HG02870 (cell line): ENCODE data around the gene MMP7.
"Not testable (repeated sequence)": the region's sequence is repeated elsewhere in the genome, so short reads cannot be mapped to it uniquely, and the experiment has no call there.

Experiments used
- ATAC-seq: cut with Tn5 transposase; IDR thresholded peaks from one replicate; pipeline ENCODE4 v1.9.1; 2021; ENCODE audit warnings: mild to moderate bottlenecking, moderate library complexity; ENCODE audit not compliant: unreplicated experiment

Gene MMP7

GRCh38 chr11:102539567-102539966, 9.0 kb upstream of the MMP7 start:
- no peak for ATAC-seq

GRCh38 chr11:102538932-102539331, 8.4 kb upstream of the MMP7 start:
- ATAC-seq = no peak

GRCh38 chr11:102534261-102534872, 3.8 kb upstream of the MMP7 start:
- no peak for ATAC-seq

GRCh38 chr11:102528618-102529017, 1.9 kb downstream of the MMP7 start:
- no peak for ATAC-seq

GRCh38 chr11:102527684-102528083, 2.9 kb downstream of the MMP7 start:
- no peak for ATAC-seq

- no peak for ATAC-seq
These were observed 3.5 kb downstream of the MMP7 start for GRCh38 chr11:102527041-102527440.

GRCh38 chr11:102523887-102524286, 6.7 kb downstream of the MMP7 start:
- ATAC-seq = no peak

- ATAC-seq = no peak
These were observed 7.4 kb downstream of the MMP7 start for GRCh38 chr11:102523189-102523570.

- ATAC-seq = peak; percentile 70
These were observed 8.0 kb downstream of the MMP7 start for GRCh38 chr11:102522312-102523188.

GRCh38 chr11:102521121-102521520, 9.4 kb downstream of the MMP7 start:
- ATAC-seq = no peak

- ATAC-seq = no peak
These were observed 10.0 kb downstream of the MMP7 start for GRCh38 chr11:102520514-102520913.

GRCh38 chr11:102518296-102519094, 12.1 kb downstream of the MMP7 start:
- no peak for ATAC-seq

- ATAC-seq = no peak
These were observed 12.9 kb downstream of the MMP7 start for GRCh38 chr11:102517670-102518069.

- no peak for ATAC-seq
These were observed 14.4 kb downstream of the MMP7 start for GRCh38 chr11:102516179-102516578.

GRCh38 chr11:102513869-102514268, 16.7 kb downstream of the MMP7 start:
- no peak for ATAC-seq

GRCh38 chr11:102510439-102511135, 20.0 kb downstream of the MMP7 start:
- ATAC-seq = no peak

- ATAC-seq = not testable (repeated sequence)
These were observed 27.7 kb downstream of the MMP7 start for GRCh38 chr11:102502831-102503230.

GRCh38 chr11:102500829-102501228, 29.7 kb downstream of the MMP7 start:
- no peak for ATAC-seq

GRCh38 chr11:102499931-102500330, 30.6 kb downstream of the MMP7 start:
- no peak for ATAC-seq

- ATAC-seq = no peak
These were observed 31.4 kb downstream of the MMP7 start for GRCh38 chr11:102499151-102499550.

GRCh38 chr11:102497061-102497460, 33.5 kb downstream of the MMP7 start:
- no peak for ATAC-seq
